Measurements from ENCODE around the gene DHH.

DNA sequence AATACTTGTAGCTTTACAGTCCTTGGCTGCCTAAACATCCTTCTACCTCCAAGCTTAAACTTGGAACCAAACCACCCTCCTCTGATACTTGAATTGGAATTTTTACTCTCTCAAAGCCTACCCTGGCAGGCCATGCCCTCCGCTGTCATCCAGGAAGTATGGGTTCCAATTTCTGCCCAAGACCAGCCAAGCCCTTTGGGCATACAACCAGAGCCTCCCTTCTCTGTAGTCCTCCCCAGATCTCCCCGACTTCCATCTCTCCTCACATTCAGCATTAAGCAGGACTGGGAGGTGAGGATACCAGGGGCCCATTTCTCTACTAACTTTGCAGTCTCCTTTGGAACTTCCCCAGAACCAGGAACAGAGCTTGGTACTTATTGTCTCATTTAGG is 369 bp upstream of the DHH start:
- TF ChIP-seq ZNF175 (tag by site-specific recombination; IDR thresholded peaks at IDR 0.05) (no peak), CTCF (tag by site-specific recombination; IDR thresholded peaks at IDR 0.05) (no peak), ZNF184 (tag by site-specific recombination; IDR thresholded peaks at IDR 0.05) (no peak)
